Measurements from ENCODE around the gene UBA1.
A peak's percentile ranks its signal among the peaks of the same experiment; 100 is the strongest.

The UBA1 gene

GRCh38 chrX:47232197-47232802, 38.7 kb downstream of the UBA1 start:
- no peaks in the 10 kb centered on the region for H3K9me3 ChIP-seq (ENCODE audit: control insufficient read depth, low read length)
- peak overlapping the region; percentile 84 for H3K9ac ChIP-seq (ENCODE audit: low read length)
- H3K4me1 ChIP-seq (ENCODE audit: control insufficient read depth, insufficient read depth, low read length) = peaks cover 6% of the 10 kb centered on the region
- no peaks in the 10 kb centered on the region for H3K36me3 ChIP-seq (ENCODE audit: control insufficient read depth, insufficient read depth, low read length)
- H3K4me3 ChIP-seq (ENCODE audit: low read length) = no peak overlapping the region
- H3K27me3 ChIP-seq (ENCODE audit: control insufficient read depth, insufficient read depth, low read length) = no peaks in the 10 kb centered on the region

GRCh38 chrX:47232803-47233332, 39.2 kb downstream of the UBA1 start, which contains the start of gene USP11:
Gene USP11 (plus strand): TSS chrX:47233009. CDS start chrX:47233044, 35 bp downstream.
- peaks cover 6% of the 10 kb centered on the region for H3K4me1 ChIP-seq (ENCODE audit: control insufficient read depth, insufficient read depth, low read length)
- no peak within 1 kb of the TSS for H3K4me3 ChIP-seq (ENCODE audit: low read length)
- peak within 1 kb of the TSS; percentile 84 for H3K9ac ChIP-seq (ENCODE audit: low read length)
- H3K36me3 ChIP-seq (ENCODE audit: control insufficient read depth, insufficient read depth, low read length) = no peaks in the 10 kb centered on the region
- H3K9me3 ChIP-seq (ENCODE audit: control insufficient read depth, low read length) = no peaks in the 10 kb centered on the region
- H3K27me3 ChIP-seq (ENCODE audit: control insufficient read depth, insufficient read depth, low read length) = no peaks in the 10 kb centered on the region

- no peaks in the 10 kb centered on the region for H3K9me3 ChIP-seq (ENCODE audit: control insufficient read depth, low read length)
- no peaks in the 10 kb centered on the region for H3K36me3 ChIP-seq (ENCODE audit: control insufficient read depth, insufficient read depth, low read length)
- no peak overlapping the region for H3K4me3 ChIP-seq (ENCODE audit: low read length)
- peak overlapping the region; percentile 84 for H3K9ac ChIP-seq (ENCODE audit: low read length)
- H3K27me3 ChIP-seq (ENCODE audit: control insufficient read depth, insufficient read depth, low read length) = no peaks in the 10 kb centered on the region
- peaks cover 6% of the 10 kb centered on the region for H3K4me1 ChIP-seq (ENCODE audit: control insufficient read depth, insufficient read depth, low read length)
Measured at GRCh38 chrX:47233333-47234113, 39.9 kb downstream of the UBA1 start.

- H3K36me3 ChIP-seq (ENCODE audit: control insufficient read depth, insufficient read depth, low read length) = no peaks in the 10 kb centered on the region
- peak overlapping the region; percentile 84 for H3K9ac ChIP-seq (ENCODE audit: low read length)
- peaks cover 6% of the 10 kb centered on the region for H3K4me1 ChIP-seq (ENCODE audit: control insufficient read depth, insufficient read depth, low read length)
- no peaks in the 10 kb centered on the region for H3K27me3 ChIP-seq (ENCODE audit: control insufficient read depth, insufficient read depth, low read length)
- H3K9me3 ChIP-seq (ENCODE audit: control insufficient read depth, low read length) = no peaks in the 10 kb centered on the region
- H3K4me3 ChIP-seq (ENCODE audit: low read length) = no peak overlapping the region
Measured at GRCh38 chrX:47234583-47234982, 41.0 kb downstream of the UBA1 start.

GRCh38 chrX:47235691-47236103, 42.1 kb downstream of the UBA1 start:
- Histone ChIP-seq H3K9me3 (ENCODE audit: control insufficient read depth, low read length) (no peaks in the 10 kb centered on the region), H3K36me3 (ENCODE audit: control insufficient read depth, insufficient read depth, low read length) (no peaks in the 10 kb centered on the region), H3K4me3 (ENCODE audit: low read length) (no peak overlapping the region), H3K27me3 (ENCODE audit: control insufficient read depth, insufficient read depth, low read length) (no peaks in the 10 kb centered on the region), H3K9ac (ENCODE audit: low read length) (no peak overlapping the region), H3K4me1 (ENCODE audit: control insufficient read depth, insufficient read depth, low read length) (peaks cover 6% of the 10 kb centered on the region)

GRCh38 chrX:47239199-47239598, 45.6 kb downstream of the UBA1 start:
- Histone ChIP-seq H3K4me3 (ENCODE audit: low read length) (no peak overlapping the region), H3K27me3 (ENCODE audit: control insufficient read depth, insufficient read depth, low read length) (no peaks in the 10 kb centered on the region), H3K4me1 (ENCODE audit: control insufficient read depth, insufficient read depth, low read length) (no peaks in the 10 kb centered on the region), H3K36me3 (ENCODE audit: control insufficient read depth, insufficient read depth, low read length) (no peaks in the 10 kb centered on the region), H3K9me3 (ENCODE audit: control insufficient read depth, low read length) (no peaks in the 10 kb centered on the region), H3K9ac (ENCODE audit: low read length) (no peak overlapping the region)

GRCh38 chrX:47239898-47240545, 46.4 kb downstream of the UBA1 start:
- no peaks in the 10 kb centered on the region for H3K9me3 ChIP-seq (ENCODE audit: control insufficient read depth, low read length)
- no peak overlapping the region for H3K9ac ChIP-seq (ENCODE audit: low read length)
- no peaks in the 10 kb centered on the region for H3K27me3 ChIP-seq (ENCODE audit: control insufficient read depth, insufficient read depth, low read length)
- H3K4me1 ChIP-seq (ENCODE audit: control insufficient read depth, insufficient read depth, low read length) = no peaks in the 10 kb centered on the region
- H3K36me3 ChIP-seq (ENCODE audit: control insufficient read depth, insufficient read depth, low read length) = no peaks in the 10 kb centered on the region
- H3K4me3 ChIP-seq (ENCODE audit: low read length) = no peak overlapping the region

- Histone ChIP-seq H3K36me3 (ENCODE audit: control insufficient read depth, insufficient read depth, low read length) (no peaks in the 10 kb centered on the region), H3K4me1 (ENCODE audit: control insufficient read depth, insufficient read depth, low read length) (no peaks in the 10 kb centered on the region), H3K9ac (ENCODE audit: low read length) (no peak overlapping the region), H3K4me3 (ENCODE audit: low read length) (no peak overlapping the region), H3K27me3 (ENCODE audit: control insufficient read depth, insufficient read depth, low read length) (no peaks in the 10 kb centered on the region), H3K9me3 (ENCODE audit: control insufficient read depth, low read length) (no peaks in the 10 kb centered on the region)
Measured at GRCh38 chrX:47240619-47241018, 47.0 kb downstream of the UBA1 start.

- no peaks in the 10 kb centered on the region for H3K36me3 ChIP-seq (ENCODE audit: control insufficient read depth, insufficient read depth, low read length)
- H3K27me3 ChIP-seq (ENCODE audit: control insufficient read depth, insufficient read depth, low read length) = no peaks in the 10 kb centered on the region
- H3K4me1 ChIP-seq (ENCODE audit: control insufficient read depth, insufficient read depth, low read length) = no peaks in the 10 kb centered on the region
- no peak overlapping the region for H3K9ac ChIP-seq (ENCODE audit: low read length)
- H3K9me3 ChIP-seq (ENCODE audit: control insufficient read depth, low read length) = no peaks in the 10 kb centered on the region
- no peak overlapping the region for H3K4me3 ChIP-seq (ENCODE audit: low read length)
Measured at GRCh38 chrX:47241201-47242011, 47.8 kb downstream of the UBA1 start.

- Histone ChIP-seq H3K9me3 (ENCODE audit: control insufficient read depth, low read length) (no peaks in the 10 kb centered on the region), H3K9ac (ENCODE audit: low read length) (no peak overlapping the region), H3K4me3 (ENCODE audit: low read length) (no peak overlapping the region), H3K4me1 (ENCODE audit: control insufficient read depth, insufficient read depth, low read length) (no peaks in the 10 kb centered on the region), H3K36me3 (ENCODE audit: control insufficient read depth, insufficient read depth, low read length) (no peaks in the 10 kb centered on the region), H3K27me3 (ENCODE audit: control insufficient read depth, insufficient read depth, low read length) (no peaks in the 10 kb centered on the region)
Measured at GRCh38 chrX:47242321-47242720, 48.7 kb downstream of the UBA1 start.

GRCh38 chrX:47243351-47243750, 49.7 kb downstream of the UBA1 start:
- H3K9me3 ChIP-seq (ENCODE audit: control insufficient read depth, low read length) = no peaks in the 10 kb centered on the region
- H3K4me1 ChIP-seq (ENCODE audit: control insufficient read depth, insufficient read depth, low read length) = no peaks in the 10 kb centered on the region
- no peak overlapping the region for H3K9ac ChIP-seq (ENCODE audit: low read length)
- no peaks in the 10 kb centered on the region for H3K27me3 ChIP-seq (ENCODE audit: control insufficient read depth, insufficient read depth, low read length)
- no peaks in the 10 kb centered on the region for H3K36me3 ChIP-seq (ENCODE audit: control insufficient read depth, insufficient read depth, low read length)
- H3K4me3 ChIP-seq (ENCODE audit: low read length) = no peak overlapping the region
